Stimulated activated naive CD8-positive, alpha-beta T cell treated with anti-CD3 and anti-CD28 coated beads, Interleukin-15, Interleukin-2, amounts not matched to agents 100 ng/mL and 50 ng/mL, for 24 hours (primary cell): ENCODE data around the gene ADGRB3.

Experiments
- H3K27ac Mint-ChIP-seq: one replicate; pipeline ENCODE4 v1.8.0; 2021; ENCODE audit warnings: mild to moderate bottlenecking, mixed read lengths
- H3K27me3 Mint-ChIP-seq: one replicate; pipeline ENCODE4 v1.8.0; 2021; ENCODE audit warnings: mixed read lengths
- H3K36me3 Mint-ChIP-seq: one replicate; pipeline ENCODE4 v1.8.0; 2021; ENCODE audit warnings: low read depth, mixed read lengths
- H3K4me1 Mint-ChIP-seq: one replicate; pipeline ENCODE4 v1.8.0; 2021; ENCODE audit warnings: low read depth, mixed read lengths
- H3K4me3 Mint-ChIP-seq: one replicate; pipeline ENCODE4 v1.8.0; 2021; ENCODE audit warnings: mild to moderate bottlenecking, mixed read lengths
- H3K9me3 Mint-ChIP-seq: one replicate; pipeline ENCODE4 v1.8.0; 2021; ENCODE audit warnings: mixed read lengths

ADGRB3 gene

DNA sequence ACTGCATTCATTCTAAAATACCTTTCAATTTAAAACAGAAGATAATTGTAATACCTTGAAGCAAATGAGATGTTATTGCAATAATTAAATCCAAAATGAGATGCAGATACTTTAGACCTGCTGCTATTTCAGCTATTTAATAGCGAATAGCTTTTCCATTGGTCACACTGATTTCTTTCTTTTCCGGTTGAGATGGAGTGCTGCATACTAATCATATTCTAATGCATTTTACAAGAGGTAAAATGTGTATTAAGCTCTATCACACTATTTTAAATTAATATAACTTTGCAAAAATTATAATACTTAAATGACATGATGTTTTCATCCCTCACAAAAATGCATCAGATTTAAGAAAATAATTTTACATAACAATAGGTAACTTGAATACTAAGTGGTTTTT lies 74.0 kb downstream of the ADGRB3 start:
- no peaks in the 10 kb centered on the region for H3K27me3 Mint-ChIP-seq
- H3K27ac Mint-ChIP-seq = no peak overlapping the region
- no peak overlapping the region for H3K4me3 Mint-ChIP-seq
- H3K9me3 Mint-ChIP-seq = no peaks in the 10 kb centered on the region
- no peaks in the 10 kb centered on the region for H3K4me1 Mint-ChIP-seq
- H3K36me3 Mint-ChIP-seq = no peaks in the 10 kb centered on the region

DNA sequence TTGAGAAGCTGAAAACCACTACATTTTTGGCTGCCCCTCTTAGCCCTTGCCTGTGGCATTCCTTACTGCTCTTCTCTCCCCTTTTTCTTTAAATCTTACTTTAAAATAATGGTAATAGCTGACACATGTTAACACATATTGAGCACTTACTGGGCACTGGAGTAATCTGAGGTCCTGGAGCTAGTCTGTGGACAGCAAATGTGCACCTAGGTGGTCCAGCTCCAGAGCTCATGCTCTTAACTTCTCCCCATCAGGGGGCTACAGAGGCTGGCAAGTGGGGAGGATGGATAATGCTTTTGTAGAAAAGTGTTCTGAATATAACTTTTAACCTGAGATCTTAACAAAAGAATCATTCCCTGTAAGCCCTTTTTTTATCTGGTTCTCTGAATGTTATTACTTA lies 74.8 kb downstream of the ADGRB3 start:
- Mint-ChIP-seq H3K9me3 (no peaks in the 10 kb centered on the region), H3K36me3 (no peaks in the 10 kb centered on the region), H3K27ac (no peak overlapping the region), H3K27me3 (no peaks in the 10 kb centered on the region), H3K4me3 (no peak overlapping the region), H3K4me1 (no peaks in the 10 kb centered on the region)

DNA sequence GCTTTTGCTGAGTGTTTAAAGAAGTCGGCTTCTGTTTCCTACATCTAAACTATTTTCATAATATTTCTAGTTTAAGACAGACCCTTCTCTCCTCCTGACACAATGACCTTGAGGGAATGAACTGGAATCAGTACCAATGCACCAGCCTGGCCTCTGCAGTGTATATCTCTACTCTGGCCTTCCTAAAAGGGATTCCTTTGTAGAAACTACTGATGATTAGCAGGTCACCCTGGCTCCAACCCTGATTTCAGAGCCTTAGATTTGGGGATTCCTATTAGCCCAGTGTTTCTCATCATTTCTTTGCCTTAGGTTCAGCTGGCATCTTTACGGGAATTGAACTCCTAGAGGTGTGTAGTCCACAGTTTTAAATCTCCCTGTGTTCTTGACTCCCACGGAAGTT lies 75.4 kb downstream of the ADGRB3 start:
- no peaks in the 10 kb centered on the region for H3K9me3 Mint-ChIP-seq
- H3K27me3 Mint-ChIP-seq = no peaks in the 10 kb centered on the region
- no peaks in the 10 kb centered on the region for H3K4me1 Mint-ChIP-seq
- no peaks in the 10 kb centered on the region for H3K36me3 Mint-ChIP-seq
- H3K27ac Mint-ChIP-seq = no peak overlapping the region
- H3K4me3 Mint-ChIP-seq = no peak overlapping the region

DNA sequence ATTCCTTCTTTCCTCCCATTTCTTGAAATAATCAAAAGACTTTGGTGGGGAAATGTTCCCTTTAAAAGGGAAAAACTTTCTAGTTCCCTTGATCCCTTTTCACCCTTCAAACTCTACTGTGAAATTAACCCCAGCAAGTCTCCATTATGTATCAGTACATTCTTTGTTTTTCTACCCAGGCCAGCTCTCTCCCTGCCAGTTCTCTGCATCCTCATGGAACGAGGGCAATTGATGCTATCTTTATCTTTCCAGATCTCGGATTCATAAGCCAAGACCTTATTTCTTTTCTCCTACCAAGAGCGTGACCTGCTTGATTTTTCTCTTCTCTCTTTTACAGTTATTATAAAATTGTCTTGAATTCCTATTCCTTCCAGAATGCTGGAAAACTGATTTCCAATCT lies 75.8 kb downstream of the ADGRB3 start:
- H3K27me3 Mint-ChIP-seq = no peaks in the 10 kb centered on the region
- H3K9me3 Mint-ChIP-seq = no peaks in the 10 kb centered on the region
- no peaks in the 10 kb centered on the region for H3K4me1 Mint-ChIP-seq
- H3K36me3 Mint-ChIP-seq = no peaks in the 10 kb centered on the region
- H3K4me3 Mint-ChIP-seq = no peak overlapping the region
- H3K27ac Mint-ChIP-seq = no peak overlapping the region

DNA sequence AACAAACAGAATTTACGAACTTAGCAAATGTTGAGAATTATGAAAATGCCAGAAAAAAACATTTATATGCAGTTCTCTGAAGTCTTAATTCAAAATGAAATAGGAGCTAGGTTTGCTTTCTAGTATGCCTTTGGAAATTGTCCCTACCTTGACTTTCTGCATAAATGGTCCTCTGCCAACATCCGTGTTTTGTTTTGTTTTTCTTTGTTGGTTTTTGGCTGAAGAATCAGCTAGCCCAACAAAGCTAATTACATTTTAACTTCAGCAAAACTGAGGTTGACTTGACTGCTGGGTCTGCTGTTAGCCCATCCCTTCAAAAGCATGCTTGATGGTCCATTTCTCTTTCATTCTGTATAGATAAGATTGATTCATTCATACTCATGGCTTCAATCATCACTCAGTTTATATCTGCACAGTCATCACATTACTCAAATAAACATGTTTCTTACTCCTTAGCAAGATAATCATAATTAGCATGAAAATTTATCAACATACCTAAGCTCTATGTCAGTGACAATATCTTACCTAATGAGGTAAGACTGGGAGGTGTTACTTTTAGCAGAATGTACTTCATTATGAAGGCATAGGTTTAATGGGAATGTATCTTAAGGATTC lies 76.4 kb downstream of the ADGRB3 start:
- no peak overlapping the region for H3K27ac Mint-ChIP-seq

DNA sequence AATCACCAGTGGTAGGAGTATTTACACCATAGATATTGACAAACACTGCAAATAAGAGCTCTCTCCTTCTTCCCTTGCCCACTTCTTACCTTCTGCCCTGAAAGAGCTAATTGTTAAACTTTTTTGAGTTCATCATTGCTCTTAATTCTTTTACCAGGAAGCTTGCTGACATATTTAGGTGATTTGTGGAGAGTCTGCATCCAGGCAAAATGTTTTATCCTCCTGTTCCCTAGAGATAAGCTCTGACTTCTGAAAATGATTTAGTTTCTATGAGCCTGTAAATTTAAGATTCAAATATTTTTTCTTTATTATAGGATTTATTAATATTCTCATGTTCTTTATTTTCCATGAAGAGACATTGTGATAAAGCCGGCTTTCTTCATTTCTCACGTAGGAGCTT lies 81.5 kb downstream of the ADGRB3 start:
- no peaks in the 10 kb centered on the region for H3K27me3 Mint-ChIP-seq
- H3K36me3 Mint-ChIP-seq = no peaks in the 10 kb centered on the region
- H3K4me3 Mint-ChIP-seq = no peak overlapping the region
- no peak overlapping the region for H3K27ac Mint-ChIP-seq
- H3K9me3 Mint-ChIP-seq = no peaks in the 10 kb centered on the region
- no peaks in the 10 kb centered on the region for H3K4me1 Mint-ChIP-seq

More for the DNA sequence above, 76.4 kb downstream of the ADGRB3 start:
- no peaks in the 10 kb centered on the region for H3K4me1 Mint-ChIP-seq
- H3K9me3 Mint-ChIP-seq = no peaks in the 10 kb centered on the region
- no peaks in the 10 kb centered on the region for H3K27me3 Mint-ChIP-seq
- H3K4me3 Mint-ChIP-seq = no peak overlapping the region
- H3K36me3 Mint-ChIP-seq = no peaks in the 10 kb centered on the region

DNA sequence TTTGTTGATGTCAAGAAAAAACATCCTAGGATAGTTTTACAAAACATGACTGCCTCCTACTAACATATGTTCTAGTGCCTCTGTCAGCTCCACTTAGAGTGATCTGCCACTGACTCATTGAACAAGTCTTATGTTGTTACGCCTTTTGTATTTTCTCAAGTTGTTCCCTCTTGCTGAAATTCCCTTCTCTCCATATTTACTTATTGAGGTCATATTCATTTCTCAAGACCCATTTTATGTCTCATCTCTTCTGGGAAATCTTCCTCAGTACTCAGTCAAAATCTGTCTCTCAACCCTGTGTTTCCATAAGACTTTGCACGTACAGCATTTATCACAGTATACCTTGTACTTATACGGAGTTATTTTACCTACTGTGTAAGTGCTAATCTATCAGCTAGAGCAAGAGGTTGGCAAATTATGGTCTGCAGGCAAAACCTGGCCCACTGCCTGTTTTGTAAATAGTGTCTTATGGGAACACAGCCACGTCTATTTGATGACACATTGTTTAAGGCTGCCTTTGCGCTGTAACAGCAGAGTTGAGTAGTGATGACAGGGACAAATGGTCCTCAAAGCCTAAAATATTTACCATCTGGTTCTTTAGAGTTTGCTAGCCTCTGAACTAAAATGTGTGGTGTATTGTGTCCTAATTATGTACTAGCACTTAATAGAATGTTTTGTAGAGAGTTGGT lies 83.4 kb downstream of the ADGRB3 start:
- Mint-ChIP-seq H3K4me3 (no peak overlapping the region), H3K36me3 (no peaks in the 10 kb centered on the region)

DNA sequence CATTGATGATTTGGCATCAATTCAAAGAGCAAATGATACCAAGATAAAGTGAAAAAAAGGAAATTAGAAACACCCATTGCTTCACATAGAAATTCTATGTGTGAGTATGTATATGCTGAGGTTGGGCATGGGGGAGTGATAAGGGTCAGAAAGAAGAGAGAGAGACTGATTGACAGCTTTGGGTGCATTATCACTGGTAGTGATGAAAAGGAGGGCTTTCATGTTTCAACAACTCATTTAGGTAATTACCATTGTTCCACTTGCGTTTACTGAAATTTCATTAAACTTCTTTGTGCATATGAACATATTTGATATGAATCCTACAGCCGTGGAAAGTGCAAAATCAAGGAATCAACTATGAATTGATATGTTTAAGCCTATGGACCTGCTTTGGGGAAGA lies 84.7 kb downstream of the ADGRB3 start:
- no peaks in the 10 kb centered on the region for H3K36me3 Mint-ChIP-seq
- H3K27ac Mint-ChIP-seq = no peak overlapping the region
- no peaks in the 10 kb centered on the region for H3K9me3 Mint-ChIP-seq
- H3K4me1 Mint-ChIP-seq = no peaks in the 10 kb centered on the region
- H3K4me3 Mint-ChIP-seq = no peak overlapping the region
- no peaks in the 10 kb centered on the region for H3K27me3 Mint-ChIP-seq

More for the DNA sequence above, 83.4 kb downstream of the ADGRB3 start:
- Mint-ChIP-seq H3K27ac (no peak overlapping the region), H3K27me3 (no peaks in the 10 kb centered on the region), H3K4me1 (no peaks in the 10 kb centered on the region), H3K9me3 (no peaks in the 10 kb centered on the region)

DNA sequence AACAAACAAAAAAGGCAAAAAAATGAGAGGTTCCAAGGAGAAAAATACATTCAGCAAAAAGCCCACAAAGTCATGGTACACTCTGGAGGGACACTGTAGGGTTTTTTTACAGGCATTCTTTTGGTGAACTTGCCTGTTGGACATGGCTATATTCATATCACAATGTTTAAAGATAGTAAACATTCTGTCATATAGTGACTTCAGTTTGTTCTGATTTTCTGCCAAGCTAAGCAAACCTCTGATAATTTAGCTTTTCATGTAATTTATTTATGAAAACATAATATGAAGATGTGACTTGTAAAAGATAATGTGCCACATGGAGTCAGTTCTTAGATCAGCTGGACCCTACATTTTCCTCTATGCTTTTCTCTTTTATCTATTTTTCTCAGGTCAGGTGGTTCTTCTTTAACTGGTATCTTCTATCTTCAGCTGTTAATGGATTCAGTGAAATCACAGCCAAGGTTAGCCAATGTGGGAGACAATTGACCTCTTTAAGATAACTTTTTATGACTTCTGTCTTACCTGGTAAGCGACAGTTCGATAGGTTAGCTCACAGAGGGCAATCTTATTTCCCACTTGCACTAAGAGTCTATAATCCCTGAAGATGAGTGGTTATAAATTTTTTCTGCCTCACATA lies 87.9 kb downstream of the ADGRB3 start:
- Mint-ChIP-seq H3K36me3 (no peaks in the 10 kb centered on the region), H3K27me3 (no peaks in the 10 kb centered on the region), H3K4me3 (no peak overlapping the region), H3K4me1 (no peaks in the 10 kb centered on the region), H3K9me3 (no peaks in the 10 kb centered on the region), H3K27ac (no peak overlapping the region)

DNA sequence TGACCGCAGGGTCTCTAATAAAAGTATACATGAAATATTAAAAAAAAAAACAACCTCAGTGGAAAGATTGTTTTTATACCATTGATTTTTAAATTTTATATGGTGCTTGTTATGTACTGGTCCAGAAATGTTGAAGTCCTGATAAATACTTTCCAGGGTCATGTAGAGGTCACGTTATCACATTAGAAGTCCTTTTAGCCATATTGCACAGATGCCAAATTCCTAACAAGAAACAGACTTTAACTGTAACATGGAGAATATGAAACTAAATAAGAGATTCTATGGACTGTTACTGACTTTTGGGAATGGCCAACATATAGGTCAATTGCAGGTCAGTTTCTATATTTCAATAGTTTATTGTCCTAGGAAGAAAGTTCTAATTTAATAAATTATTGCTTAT lies 89.0 kb downstream of the ADGRB3 start:
- no peaks in the 10 kb centered on the region for H3K36me3 Mint-ChIP-seq
- no peaks in the 10 kb centered on the region for H3K4me1 Mint-ChIP-seq
- H3K27me3 Mint-ChIP-seq = no peaks in the 10 kb centered on the region
- no peak overlapping the region for H3K4me3 Mint-ChIP-seq
- H3K27ac Mint-ChIP-seq = no peak overlapping the region
- H3K9me3 Mint-ChIP-seq = no peaks in the 10 kb centered on the region

DNA sequence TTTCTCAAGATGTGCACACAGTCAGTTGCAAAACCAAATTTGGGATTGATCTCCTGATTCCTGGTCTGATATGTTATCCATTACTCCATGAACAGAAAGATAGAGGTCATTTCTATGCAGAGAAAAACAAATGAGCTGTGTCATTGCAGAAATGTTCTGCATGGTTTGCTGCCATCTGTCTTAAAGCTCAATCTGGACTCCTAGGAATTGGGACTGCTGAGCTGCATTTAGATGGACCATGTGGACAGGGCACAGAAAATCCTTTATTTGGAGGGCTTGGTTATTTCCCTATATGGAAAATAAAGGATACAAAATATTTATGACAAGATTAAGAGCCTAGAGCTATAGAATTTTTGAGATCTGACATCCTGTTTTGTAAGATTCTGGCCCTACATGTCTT lies 91.3 kb downstream of the ADGRB3 start:
- H3K4me3 Mint-ChIP-seq = no peak overlapping the region
- no peaks in the 10 kb centered on the region for H3K9me3 Mint-ChIP-seq

DNA sequence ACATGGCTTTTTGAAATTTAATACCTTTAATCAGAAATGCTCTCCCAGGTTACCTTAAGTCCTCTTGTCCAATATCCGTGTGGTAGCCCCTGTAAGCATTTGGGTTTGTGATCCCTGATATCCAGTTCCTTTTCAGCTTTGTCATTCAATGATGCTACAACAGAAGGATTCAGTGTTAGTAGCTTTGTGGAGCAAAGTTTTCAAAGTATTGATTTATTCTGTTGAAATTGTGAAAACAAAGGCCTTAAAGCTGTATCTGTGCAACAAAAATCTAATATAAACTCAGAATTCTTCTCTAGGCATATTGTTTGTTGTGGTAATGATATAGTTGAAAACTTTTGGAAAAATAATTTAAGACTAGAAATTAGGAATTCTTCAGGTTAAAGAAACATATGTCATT lies 91.9 kb downstream of the ADGRB3 start:
- Mint-ChIP-seq H3K27ac (no peak overlapping the region), H3K27me3 (no peaks in the 10 kb centered on the region), H3K4me3 (no peak overlapping the region), H3K9me3 (no peaks in the 10 kb centered on the region), H3K4me1 (no peaks in the 10 kb centered on the region), H3K36me3 (no peaks in the 10 kb centered on the region)

More for the DNA sequence above, 91.3 kb downstream of the ADGRB3 start:
- Mint-ChIP-seq H3K4me1 (no peaks in the 10 kb centered on the region), H3K36me3 (no peaks in the 10 kb centered on the region), H3K27ac (no peak overlapping the region), H3K27me3 (no peaks in the 10 kb centered on the region)

DNA sequence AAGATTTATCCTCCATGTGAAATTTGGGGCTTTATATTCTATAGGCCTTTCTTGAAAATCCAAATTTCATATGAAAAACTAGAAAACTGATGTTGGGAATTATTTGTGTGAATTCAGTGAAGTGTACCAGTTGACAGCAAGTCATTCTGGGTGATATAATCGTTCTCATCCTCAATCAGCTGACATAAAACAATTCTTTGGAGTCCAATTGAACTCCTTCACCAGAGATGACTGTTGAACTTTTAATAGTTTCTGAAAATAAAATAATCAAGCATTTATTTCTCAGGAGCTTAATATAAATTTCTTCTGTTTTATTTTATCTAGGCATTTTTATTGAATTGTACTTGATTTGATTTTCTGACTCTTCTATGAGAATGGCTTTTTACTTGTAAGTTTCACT lies 92.6 kb downstream of the ADGRB3 start:
- H3K27me3 Mint-ChIP-seq = no peaks in the 10 kb centered on the region
- H3K4me3 Mint-ChIP-seq = no peak overlapping the region
- H3K4me1 Mint-ChIP-seq = no peaks in the 10 kb centered on the region
- H3K27ac Mint-ChIP-seq = no peak overlapping the region
- no peaks in the 10 kb centered on the region for H3K9me3 Mint-ChIP-seq
- H3K36me3 Mint-ChIP-seq = no peaks in the 10 kb centered on the region

DNA sequence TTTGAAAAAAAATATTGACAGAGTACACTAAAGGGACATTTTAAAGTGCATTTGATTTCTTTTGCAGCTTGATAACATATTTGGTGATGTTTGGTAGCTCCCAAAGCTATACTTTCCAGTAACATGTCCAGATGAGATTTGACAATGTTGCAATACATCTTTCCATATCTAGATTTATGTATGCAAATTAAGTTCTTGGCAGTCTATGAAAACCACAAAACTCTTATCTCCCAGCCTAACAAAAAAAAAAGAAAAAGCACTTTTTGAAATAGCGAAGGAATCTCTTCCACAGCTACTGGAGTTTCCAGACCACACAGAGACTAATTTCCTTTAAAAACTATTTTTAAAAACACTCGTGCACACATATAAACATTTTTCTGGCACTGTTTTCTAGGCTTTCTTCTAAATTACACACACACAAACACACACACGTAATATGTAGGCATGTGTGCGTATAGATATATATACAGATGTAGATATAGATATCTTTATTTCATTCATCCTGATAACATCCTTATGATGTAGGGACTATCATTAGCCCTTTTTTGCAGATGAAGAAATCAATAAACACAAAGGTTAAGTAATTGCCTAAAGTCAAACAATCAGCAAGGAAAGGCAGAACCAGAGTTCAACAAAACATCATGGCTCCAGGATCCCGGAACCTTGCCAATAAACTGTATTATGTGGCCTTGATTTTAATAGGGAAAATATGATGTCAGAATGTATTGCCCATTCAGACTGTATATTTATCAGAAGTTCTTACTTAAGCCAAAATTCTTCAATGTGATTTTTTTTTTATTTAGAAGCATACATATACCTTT lies 93.3 kb downstream of the ADGRB3 start:
- Mint-ChIP-seq H3K4me3 (no peak overlapping the region), H3K27ac (no peak overlapping the region), H3K27me3 (no peaks in the 10 kb centered on the region), H3K9me3 (no peaks in the 10 kb centered on the region), H3K36me3 (no peaks in the 10 kb centered on the region), H3K4me1 (no peaks in the 10 kb centered on the region)

DNA sequence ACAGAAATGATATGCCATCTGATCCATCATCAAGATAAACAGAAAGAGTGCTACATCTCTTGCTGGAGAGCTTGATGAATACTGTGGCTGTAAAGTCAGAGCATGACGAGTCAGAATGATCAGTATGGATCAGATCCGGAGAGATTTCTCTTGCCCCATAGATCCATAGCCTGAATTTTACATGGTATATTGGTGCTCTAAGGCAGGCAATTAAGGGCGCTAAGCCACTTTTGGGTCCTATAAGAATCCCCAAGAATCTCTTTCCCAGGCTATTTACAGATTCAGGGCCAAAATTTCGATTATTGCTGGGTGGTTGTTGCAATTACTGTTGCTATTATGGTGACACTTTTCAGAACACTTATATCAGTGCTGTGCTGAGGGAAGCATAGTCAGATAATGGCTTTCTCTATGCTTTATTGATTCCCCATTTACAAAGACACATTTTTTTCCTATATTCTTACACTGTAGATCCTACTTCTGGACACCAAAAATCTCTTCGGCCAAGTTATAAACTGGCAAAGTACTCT lies 94.4 kb downstream of the ADGRB3 start:
- Mint-ChIP-seq H3K4me3 (no peak overlapping the region), H3K27me3 (no peaks in the 10 kb centered on the region), H3K4me1 (no peaks in the 10 kb centered on the region), H3K9me3 (no peaks in the 10 kb centered on the region), H3K36me3 (no peaks in the 10 kb centered on the region), H3K27ac (no peak overlapping the region)
